HL-60/S4 (cell line): ENCODE data around the gene POLR2E.

Source experiments
- in situ Hi-C: fragments of 300-500 bp; cut with MboI; formaldehyde crosslinking; loops from 2 replicates; pipeline ENCODE4 v1.14.3; 2022; ENCODE audit warnings: low sequenced_read_pairs

Gene POLR2E

GRCh38 chr19:1112268-1113029, 17.3 kb upstream of the POLR2E start:
- in situ Hi-C loops: no loop called here

GRCh38 chr19:1111641-1112267, 16.6 kb upstream of the POLR2E start:
- in situ Hi-C loops: no loop called here

- in situ Hi-C loops: no loop called here
Measured at GRCh38 chr19:1110809-1111640, 15.8 kb upstream of the POLR2E start.

- in situ Hi-C loops: no loop called here
Measured at GRCh38 chr19:1109697-1110671, 14.8 kb upstream of the POLR2E start.

GRCh38 chr19:1109032-1109551, 13.9 kb upstream of the POLR2E start:
- in situ Hi-C loops: no loop called here

- in situ Hi-C loops: no loop called here
Measured at GRCh38 chr19:1108291-1109031, 13.3 kb upstream of the POLR2E start.

GRCh38 chr19:1107661-1108261, 12.6 kb upstream of the POLR2E start:
- in situ Hi-C loops: no loop called here

GRCh38 chr19:1106841-1107660, 11.9 kb upstream of the POLR2E start:
- in situ Hi-C loops: no loop called here

GRCh38 chr19:1105873-1106840, 11.0 kb upstream of the POLR2E start:
- in situ Hi-C loops: no loop called here

GRCh38 chr19:1105008-1105872, 10.1 kb upstream of the POLR2E start:
- in situ Hi-C loops: no loop called here

- in situ Hi-C loops: no loop called here
Measured at GRCh38 chr19:1104311-1105007, 9.3 kb upstream of the POLR2E start.

GRCh38 chr19:1103708-1104310, 8.6 kb upstream of the POLR2E start, which contains the start of gene GPX4:
Gene GPX4, plus strand, starts transcription at chr19:1103994. Its CDS starts 50 bp downstream, at chr19:1104044.
- in situ Hi-C loops: no loop called here

- in situ Hi-C loops: no loop called here
Measured at GRCh38 chr19:1103132-1103707, 8.0 kb upstream of the POLR2E start.

- in situ Hi-C loops: no loop called here
Measured at GRCh38 chr19:1102407-1103131, 7.4 kb upstream of the POLR2E start.
